ENCODE results near the gene EIF1. TPM values are rescaled to one million over a fixed set of nuclear protein-coding genes. Genes with fewer than 3 reads are reported as not detected.

The EIF1 gene
- total RNA-seq, 2 donors from 2014 or later: 2,404 to 2,458 TPM

- DNase-seq (peak; percentile 8 to 30), ATAC-seq (replicated peaks in 1 of 2) (no peak)
- Mint-ChIP-seq H3K36me3 (ENCODE audit: insufficient read depth in 2 of 2) (no peaks in the 10 kb centered on the region), H3K4me1 (ENCODE audit: low read depth) (peaks cover 17% of the 10 kb centered on the region), H3K4me3 (peak overlapping the region; percentile 72 to 84), H3K27ac (no peak overlapping the region), H3K27me3 (ENCODE audit: low read depth) (peaks cover 72% of the 10 kb centered on the region), H3K9me3 (no peaks in the 10 kb centered on the region)
These were observed 44.9 kb downstream of the EIF1 start for GRCh38 chr17:41733348-41734138.

- Mint-ChIP-seq H3K27ac (no peak within 1 kb of the TSS), H3K4me3 (peak within 1 kb of the TSS; percentile 72 to 84), H3K27me3 (ENCODE audit: low read depth) (peaks cover 72% of the 10 kb centered on the region), H3K36me3 (ENCODE audit: insufficient read depth in 2 of 2) (no peaks in the 10 kb centered on the region), H3K4me1 (ENCODE audit: low read depth) (peaks cover 17% of the 10 kb centered on the region), H3K9me3 (no peaks in the 10 kb centered on the region)
- ATAC-seq (replicated peaks in 1 of 2) (peak; percentile 32 to 33), DNase-seq (peak; percentile 35 to 45)
These were observed 45.7 kb downstream of the EIF1 start, which contains the start of gene HAP1 for GRCh38 chr17:41734139-41734948. HAP1 (minus strand) TSS chr17:41734643; CDS start chr17:41734634, 9 bp downstream.

DNA sequence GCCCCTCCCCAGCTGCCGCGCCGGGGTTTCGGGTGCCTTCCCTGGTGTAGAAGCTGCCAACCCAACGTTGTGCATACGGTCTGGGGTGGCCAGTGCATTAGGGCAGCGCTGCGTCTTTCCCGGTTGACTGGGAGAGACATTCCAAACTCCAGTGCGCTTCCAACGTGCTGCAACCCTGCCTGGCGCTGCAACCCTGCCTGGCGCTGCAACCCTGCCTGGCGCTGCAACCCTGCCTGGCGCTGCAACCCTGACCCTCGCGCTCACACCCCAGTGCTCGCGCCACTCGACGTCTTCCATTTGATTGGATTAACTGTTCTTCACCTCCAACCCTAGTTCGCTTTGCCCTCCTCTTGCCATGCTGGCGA lies 46.2 kb downstream of the EIF1 start:
- peaks cover 67% of the 10 kb centered on the region for H3K27me3 Mint-ChIP-seq (ENCODE audit: low read depth)
- H3K27ac Mint-ChIP-seq: no peak overlapping the region
- H3K36me3 Mint-ChIP-seq (ENCODE audit: insufficient read depth in 2 of 2): no peaks in the 10 kb centered on the region
- H3K4me1 Mint-ChIP-seq (ENCODE audit: low read depth): peaks cover 17% of the 10 kb centered on the region
- no peaks in the 10 kb centered on the region for H3K9me3 Mint-ChIP-seq
- DNase-seq (no peak), ATAC-seq (replicated peaks in 1 of 2) (no peak)
- H3K4me3 Mint-ChIP-seq: peak overlapping the region; percentile 58 to 66

GRCh38 chr17:41735744-41736143 lies 47.1 kb downstream of the EIF1 start:
- Mint-ChIP-seq H3K27me3 (ENCODE audit: low read depth) (peaks cover 59% of the 10 kb centered on the region), H3K4me1 (ENCODE audit: low read depth) (peaks cover 17% of the 10 kb centered on the region), H3K9me3 (no peaks in the 10 kb centered on the region), H3K36me3 (ENCODE audit: insufficient read depth in 2 of 2) (no peaks in the 10 kb centered on the region), H3K4me3 (no peak overlapping the region), H3K27ac (no peak overlapping the region)
- DNase-seq (no peak), ATAC-seq (replicated peaks in 1 of 2) (no peak)

DNA sequence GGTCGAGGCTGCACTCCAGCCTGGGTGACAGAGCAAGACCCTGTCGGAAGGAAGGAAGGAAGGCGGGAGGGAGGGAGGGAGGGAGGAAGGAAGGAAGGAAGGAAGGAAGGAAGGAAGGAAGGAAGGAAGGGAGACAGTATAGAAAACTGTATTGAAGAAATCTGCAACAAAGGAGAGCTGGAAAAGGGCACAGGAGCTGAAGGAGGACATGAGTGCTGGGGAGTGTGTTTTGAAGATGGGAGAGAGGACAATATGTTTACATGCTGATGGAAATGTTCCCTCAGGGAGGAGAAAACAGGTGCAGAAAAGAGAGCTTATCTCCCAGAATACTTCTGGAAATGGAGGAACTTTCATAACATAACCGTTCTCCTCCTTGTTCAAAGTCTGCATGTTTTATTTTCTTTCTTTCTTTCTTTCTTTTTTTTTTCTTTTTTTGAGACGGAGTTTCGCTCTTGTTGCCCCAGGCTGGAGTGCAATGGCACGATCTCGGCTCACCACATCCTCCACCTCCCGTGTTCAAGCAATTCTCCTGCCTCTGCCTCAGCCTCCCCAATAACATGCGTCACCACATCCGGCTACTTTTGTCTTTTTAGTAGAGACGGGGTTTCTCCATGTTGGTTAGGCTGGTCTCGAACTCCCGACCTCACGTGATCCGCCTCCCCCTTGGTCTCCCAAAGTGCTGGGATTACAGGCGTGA lies 48.4 kb downstream of the EIF1 start:
- ATAC-seq (replicated peaks in 1 of 2) (no peak), DNase-seq (no peak)
- Mint-ChIP-seq H3K27me3 (ENCODE audit: low read depth) (peaks cover 45% of the 10 kb centered on the region), H3K4me1 (ENCODE audit: low read depth) (peaks cover 17% of the 10 kb centered on the region), H3K9me3 (no peaks in the 10 kb centered on the region), H3K27ac (no peak overlapping the region), H3K4me3 (no peak overlapping the region), H3K36me3 (ENCODE audit: insufficient read depth in 2 of 2) (no peaks in the 10 kb centered on the region)

DNA sequence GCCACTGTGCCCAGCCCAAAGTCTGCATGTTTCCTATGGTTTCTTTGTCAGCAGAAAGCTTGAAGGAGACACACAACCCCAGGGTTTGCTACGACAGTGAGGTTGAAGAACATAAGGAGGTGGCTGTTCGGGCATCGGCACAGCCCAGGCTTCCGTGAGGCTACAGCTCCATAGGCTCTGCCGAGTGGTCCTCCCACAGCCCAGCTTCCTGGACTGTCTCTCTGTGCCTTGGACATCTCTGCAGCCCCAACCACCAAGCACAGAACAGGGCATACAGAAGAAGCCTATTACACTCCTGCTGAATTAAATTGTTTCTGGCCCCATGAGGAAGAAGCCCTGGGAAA lies 49.0 kb downstream of the EIF1 start:
- Mint-ChIP-seq H3K4me1 (ENCODE audit: low read depth) (peaks cover 17% of the 10 kb centered on the region), H3K27ac (no peak overlapping the region), H3K9me3 (no peaks in the 10 kb centered on the region), H3K27me3 (ENCODE audit: low read depth) (peaks cover 40% of the 10 kb centered on the region), H3K36me3 (ENCODE audit: insufficient read depth in 2 of 2) (no peaks in the 10 kb centered on the region), H3K4me3 (no peak overlapping the region)
- DNase-seq (peak in 1 of 2 donors; percentile 8), ATAC-seq (replicated peaks in 1 of 2) (peak; percentile 5 to 6)

DNA sequence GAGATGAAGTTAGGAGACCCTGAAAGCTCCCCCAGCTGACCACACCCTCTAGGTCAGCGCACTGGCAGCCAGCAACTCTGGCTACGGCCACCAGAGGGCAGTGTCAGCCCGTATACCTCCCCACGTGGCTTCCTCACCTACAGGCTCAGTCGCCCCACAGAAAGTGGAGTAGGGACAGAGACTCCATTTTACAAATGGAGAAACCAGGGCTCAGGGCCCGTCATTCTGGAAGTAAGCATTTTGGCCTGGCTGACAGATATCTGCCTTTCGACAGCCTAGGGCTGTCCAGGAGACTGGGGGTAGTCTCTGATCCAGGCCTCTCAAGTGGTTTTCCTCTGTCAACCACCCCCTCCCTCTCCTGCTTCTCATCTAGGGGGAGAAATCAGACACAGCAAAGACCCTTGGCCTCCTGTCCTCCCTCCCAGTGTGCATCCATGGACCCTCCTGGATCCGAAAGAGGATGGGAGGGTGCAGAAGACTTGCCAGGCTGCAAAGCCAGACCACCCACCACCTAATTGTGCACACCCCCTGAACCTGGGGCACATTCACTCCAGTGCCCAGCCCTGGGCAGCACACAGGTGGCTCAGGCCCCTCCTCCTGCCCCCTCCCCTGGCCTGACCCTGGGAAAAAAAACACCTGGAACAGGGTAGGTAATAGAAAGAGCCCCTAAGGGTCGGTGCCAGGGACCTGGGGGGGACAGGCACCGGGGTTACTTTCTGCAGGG lies 49.6 kb downstream of the EIF1 start:
- H3K4me3 Mint-ChIP-seq: no peak overlapping the region
- ATAC-seq (replicated peaks in 1 of 2) (peak; percentile 93 to 94), DNase-seq (peak; percentile 86 to 88)
- no peaks in the 10 kb centered on the region for H3K9me3 Mint-ChIP-seq
- peaks cover 34% of the 10 kb centered on the region for H3K27me3 Mint-ChIP-seq (ENCODE audit: low read depth)
- H3K36me3 Mint-ChIP-seq (ENCODE audit: insufficient read depth in 2 of 2): no peaks in the 10 kb centered on the region
- no peak overlapping the region for H3K27ac Mint-ChIP-seq
- H3K4me1 Mint-ChIP-seq (ENCODE audit: low read depth): peaks cover 16% of the 10 kb centered on the region

DNA sequence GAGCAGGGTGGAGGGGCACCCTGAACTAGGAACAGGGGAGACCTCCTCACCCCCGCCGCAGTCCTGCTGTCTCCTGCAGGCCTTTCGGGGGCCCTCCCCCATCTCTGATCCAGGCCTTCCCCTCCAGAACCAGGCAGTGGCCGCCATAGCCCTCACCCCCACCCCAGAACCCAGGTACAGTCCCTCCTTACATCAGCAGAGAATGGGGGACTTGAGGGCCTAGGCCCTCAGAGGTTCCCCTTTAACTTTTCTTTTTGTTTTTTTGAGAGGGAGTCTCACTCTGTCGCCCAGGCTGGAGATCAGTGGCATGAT lies 50.1 kb downstream of the EIF1 start:
- ATAC-seq (replicated peaks in 1 of 2): no peak
- Mint-ChIP-seq H3K4me3 (no peak overlapping the region), H3K27ac (no peak overlapping the region), H3K9me3 (no peaks in the 10 kb centered on the region), H3K27me3 (ENCODE audit: low read depth) (peaks cover 29% of the 10 kb centered on the region), H3K36me3 (ENCODE audit: insufficient read depth in 2 of 2) (no peaks in the 10 kb centered on the region), H3K4me1 (ENCODE audit: low read depth) (peaks cover 11% of the 10 kb centered on the region)
- DNase-seq: no peak

DNA sequence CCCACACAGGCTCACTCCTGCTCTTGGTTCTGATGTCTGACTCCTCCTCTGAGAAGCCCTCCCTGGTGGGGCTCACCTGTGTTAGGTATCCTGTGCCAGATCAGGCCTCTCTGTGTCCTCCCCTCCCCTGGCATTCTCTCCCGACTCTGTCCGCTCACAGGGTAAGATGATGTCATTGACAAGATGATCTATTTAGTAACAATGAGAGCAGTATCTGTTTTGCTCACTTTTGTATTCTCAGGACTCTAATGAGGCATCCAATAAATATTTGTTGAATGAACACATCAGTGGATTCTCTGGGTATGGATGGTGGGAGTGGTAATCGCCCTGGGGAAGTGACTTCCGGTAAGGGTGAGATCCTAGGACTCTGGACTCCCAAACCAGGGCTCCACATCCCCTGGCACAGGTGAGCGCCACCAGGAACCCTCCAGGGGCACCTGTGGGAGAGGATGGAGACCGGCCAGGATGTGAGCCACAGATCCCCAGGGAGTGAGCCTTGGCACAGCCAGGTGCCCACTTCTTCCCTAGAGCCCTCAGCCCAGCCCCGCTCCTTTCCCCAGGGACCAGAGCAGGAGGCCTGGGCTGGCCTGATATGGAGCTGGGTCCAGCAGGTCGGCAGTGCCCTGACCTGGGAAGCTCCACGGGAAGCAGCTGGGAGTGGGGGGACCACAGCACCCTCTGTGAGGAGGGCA lies 51.1 kb downstream of the EIF1 start:
- Mint-ChIP-seq H3K36me3 (ENCODE audit: insufficient read depth in 2 of 2) (no peaks in the 10 kb centered on the region), H3K4me1 (ENCODE audit: low read depth) (peaks cover 10% of the 10 kb centered on the region), H3K27me3 (ENCODE audit: low read depth) (peaks cover 28% of the 10 kb centered on the region), H3K27ac (no peak overlapping the region), H3K4me3 (no peak overlapping the region), H3K9me3 (no peaks in the 10 kb centered on the region)
- ATAC-seq (replicated peaks in 1 of 2) (no peak), DNase-seq (no peak)

DNA sequence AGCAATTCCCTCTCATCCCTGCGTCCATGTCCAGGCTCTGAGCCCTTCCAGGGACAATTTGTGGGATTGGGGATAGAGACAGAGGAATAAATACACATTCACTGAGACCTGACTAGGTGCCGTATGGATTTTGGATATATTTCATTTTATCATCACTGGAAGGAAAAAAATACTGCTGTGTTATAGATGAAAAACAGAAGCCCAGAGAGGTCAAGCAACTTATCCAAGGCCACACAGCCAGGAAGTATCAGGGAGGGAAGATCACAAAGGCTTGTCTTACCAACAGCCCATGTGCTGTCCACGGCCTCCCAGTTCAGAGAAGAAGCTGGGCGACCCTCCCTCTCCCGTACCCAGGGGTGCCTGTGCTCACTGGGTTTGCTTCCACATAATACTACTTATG lies 51.8 kb downstream of the EIF1 start:
- no peak for DNase-seq
- peaks cover 22% of the 10 kb centered on the region for H3K27me3 Mint-ChIP-seq (ENCODE audit: low read depth)
- no peak for ATAC-seq (replicated peaks in 1 of 2)
- no peaks in the 10 kb centered on the region for H3K9me3 Mint-ChIP-seq
- no peak overlapping the region for H3K4me3 Mint-ChIP-seq
- H3K36me3 Mint-ChIP-seq (ENCODE audit: insufficient read depth in 2 of 2): no peaks in the 10 kb centered on the region
- no peak overlapping the region for H3K27ac Mint-ChIP-seq
- peaks cover 5% of the 10 kb centered on the region for H3K4me1 Mint-ChIP-seq (ENCODE audit: low read depth)

- ATAC-seq (replicated peaks in 1 of 2): no peak
- Mint-ChIP-seq H3K9me3 (no peaks in the 10 kb centered on the region), H3K4me3 (no peak overlapping the region), H3K36me3 (ENCODE audit: insufficient read depth in 2 of 2) (no peaks in the 10 kb centered on the region), H3K27ac (no peak overlapping the region), H3K4me1 (ENCODE audit: low read depth) (peaks cover 5% of the 10 kb centered on the region), H3K27me3 (ENCODE audit: low read depth) (peaks cover 14% of the 10 kb centered on the region)
- DNase-seq: no peak
These were observed 53.0 kb downstream of the EIF1 start for GRCh38 chr17:41741709-41742108.
